ENCODE results near the gene LAMA2.

LAMA2 gene

GRCh38 chr6:129312880-129313279, 429.9 kb downstream of the LAMA2 start:
- DNase-seq (ENCODE audit: low read depth in 2 of 2) = no peak

- no peak for DNase-seq (ENCODE audit: low read depth in 2 of 2)
Measured at GRCh38 chr6:129314575-129314974, 431.6 kb downstream of the LAMA2 start.

- no peak for DNase-seq (ENCODE audit: low read depth in 2 of 2)
Measured at GRCh38 chr6:129317931-129318820, 435.2 kb downstream of the LAMA2 start.

- DNase-seq (ENCODE audit: low read depth in 2 of 2) = no peak
Measured at GRCh38 chr6:129320892-129321291, 438.0 kb downstream of the LAMA2 start.

- no peak for DNase-seq (ENCODE audit: low read depth in 2 of 2)
Measured at GRCh38 chr6:129321303-129321702, 438.4 kb downstream of the LAMA2 start.

- no peak for DNase-seq (ENCODE audit: low read depth in 2 of 2)
Measured at GRCh38 chr6:129324345-129324744, 441.4 kb downstream of the LAMA2 start.

GRCh38 chr6:129329678-129330077, 446.7 kb downstream of the LAMA2 start:
- no peak for DNase-seq (ENCODE audit: low read depth in 2 of 2)

- DNase-seq (ENCODE audit: low read depth in 2 of 2) = no peak
Measured at GRCh38 chr6:129331450-129332138, 448.7 kb downstream of the LAMA2 start.

- no peak for DNase-seq (ENCODE audit: low read depth in 2 of 2)
Measured at GRCh38 chr6:129335792-129336191, 452.9 kb downstream of the LAMA2 start.

- no peak for DNase-seq (ENCODE audit: low read depth in 2 of 2)
Measured at GRCh38 chr6:129338683-129339082, 455.7 kb downstream of the LAMA2 start.

- DNase-seq (ENCODE audit: low read depth in 2 of 2) = no peak
Measured at GRCh38 chr6:129340983-129341382, 458.0 kb downstream of the LAMA2 start.

- DNase-seq (ENCODE audit: low read depth in 2 of 2) = no peak
Measured at GRCh38 chr6:129342243-129342642, 459.3 kb downstream of the LAMA2 start.

GRCh38 chr6:129342796-129343195, 459.9 kb downstream of the LAMA2 start:
- no peak for DNase-seq (ENCODE audit: low read depth in 2 of 2)

- DNase-seq (ENCODE audit: low read depth in 2 of 2) = no peak
Measured at GRCh38 chr6:129344379-129344778, 461.4 kb downstream of the LAMA2 start.

- DNase-seq (ENCODE audit: low read depth in 2 of 2) = no peak
Measured at GRCh38 chr6:129345890-129346289, 463.0 kb downstream of the LAMA2 start.

- DNase-seq (ENCODE audit: low read depth in 2 of 2) = no peak
Measured at GRCh38 chr6:129346964-129347363, 464.0 kb downstream of the LAMA2 start.

- no peak for DNase-seq (ENCODE audit: low read depth in 2 of 2)
Measured at GRCh38 chr6:129350278-129350677, 467.3 kb downstream of the LAMA2 start.

GRCh38 chr6:129351807-129352206, 468.9 kb downstream of the LAMA2 start:
- DNase-seq (ENCODE audit: low read depth in 2 of 2) = no peak

- DNase-seq (ENCODE audit: low read depth in 2 of 2) = no peak
Measured at GRCh38 chr6:129353067-129353466, 470.1 kb downstream of the LAMA2 start.

- DNase-seq (ENCODE audit: low read depth in 2 of 2) = no peak
Measured at GRCh38 chr6:129356129-129356528, 473.2 kb downstream of the LAMA2 start.

- no peak for DNase-seq (ENCODE audit: low read depth in 2 of 2)
Measured at GRCh38 chr6:129359811-129360681, 477.1 kb downstream of the LAMA2 start.

- no peak for DNase-seq (ENCODE audit: low read depth in 2 of 2)
Measured at GRCh38 chr6:129360682-129360955, 477.7 kb downstream of the LAMA2 start.

Data from stimulated activated CD4-positive, alpha-beta T cell treated with anti-CD3 and anti-CD28 coated beads, Interleukin-15, amount 100 ng/mL, for 48 hours (primary cell).